Smooth muscle cell (in vitro differentiated cells): ENCODE results near the gene ZC3H18. TPM values are rescaled to one million over a fixed set of nuclear protein-coding genes. Genes with fewer than 3 reads are reported as not detected.

ENCODE experiments used
- DNase-seq: peaks from one replicate; lab custom pipeline; 2025; ENCODE audit not compliant: unreplicated experiment; lab: John Stamatoyannopoulos, UW
- H2AFZ ChIP-seq: fragments of 200-600 bp; sonication (generic); 2 replicates; pipeline ENCODE4 v1.6.0; 2016; ENCODE audit warnings: antibody characterized with exemption, low read depth, mild to moderate bottlenecking
- H3F3A ChIP-seq: fragments of 200-600 bp; sonication (generic); 2 replicates; pipeline ENCODE4 v1.6.0; 2017; ENCODE audit warnings: antibody characterized with exemption, low read depth
- H3K27ac ChIP-seq: fragments of 200-600 bp; sonication (generic); 2 replicates; pipeline ENCODE4 v1.5.1; 2016; ENCODE audit warnings: low read depth, mild to moderate bottlenecking
- H3K27me3 ChIP-seq: fragments of 200-600 bp; sonication (generic); 2 replicates; pipeline ENCODE4 v1.6.1; 2016; ENCODE audit warnings: low read depth, mild to moderate bottlenecking
- H3K36me3 ChIP-seq: fragments of 200-600 bp; sonication (generic); 2 replicates; pipeline ENCODE4 v1.5.1; 2016; ENCODE audit warnings: low read depth
- H3K4me1 ChIP-seq: fragments of 200-600 bp; sonication (generic); 2 replicates; pipeline ENCODE4 v1.5.1; 2016; ENCODE audit warnings: low read depth
- H3K4me2 ChIP-seq: fragments of 200-600 bp; sonication (generic); 2 replicates; pipeline ENCODE4 v1.6.0; 2016; ENCODE audit warnings: mild to moderate bottlenecking
- H3K4me3 ChIP-seq: fragments of 200-600 bp; sonication (generic); 2 replicates; pipeline ENCODE4 v1.5.1; 2016; ENCODE audit warnings: mild to moderate bottlenecking
- H3K79me2 ChIP-seq: fragments of 200-600 bp; sonication (generic); 2 replicates; pipeline ENCODE4 v1.6.0; 2016; ENCODE audit warnings: low read depth, mild to moderate bottlenecking
- H3K9ac ChIP-seq: fragments of 200-600 bp; sonication (generic); 2 replicates; pipeline ENCODE4 v1.6.0; 2016; ENCODE audit warnings: low read depth
- H3K9me3 ChIP-seq: fragments of 200-600 bp; sonication (generic); replicated peaks from 2 replicates; pipeline ENCODE4 v1.5.1; 2016; ENCODE audit warnings: low read depth
- H4K20me1 ChIP-seq: fragments of 200-600 bp; sonication (generic); 2 replicates; pipeline ENCODE4 v1.6.0; 2016; ENCODE audit warnings: low read depth
- WGBS: methylation state at CpG from one replicate; pipeline ENCODE4 v1.1.7; 2016; ENCODE audit warnings: low lambda C conversion rate; 5-methylcytosine and 5-hydroxymethylcytosine counted together
- polyA plus RNA-seq: library from polyadenylated mRNA; unstranded; fragments of >200 nt; fragmentation: Nextera tagmentation; extraction: Ambion mirVana; gene quantifications from 2 replicates; pipeline ENCODE4 v1.2.1, GENCODE V29; 2016
- total RNA-seq: library from RNA; depleted of rRNA; stranded (reverse); fragments of >200 nt; gene quantifications from 2 replicates; pipeline ENCODE4 v1.2.3, GENCODE V29; 2014
- TF ChIP-seq, protein P1 (sequence below): fragments of 200-600 bp; sonication (generic); IDR thresholded peaks from 2 replicates; pipeline ENCODE4 v1.5.1; 2017; ENCODE audit warnings: borderline replicate concordance, mild to moderate bottlenecking, antibody characterized with exemption; ENCODE audit not compliant: insufficient read depth, poor library complexity, severe bottlenecking

The ZC3H18 gene
- total and polyA plus RNA-seq, 2 experiments from 2014 or later = 14.6 to 30.4 TPM

DNA sequence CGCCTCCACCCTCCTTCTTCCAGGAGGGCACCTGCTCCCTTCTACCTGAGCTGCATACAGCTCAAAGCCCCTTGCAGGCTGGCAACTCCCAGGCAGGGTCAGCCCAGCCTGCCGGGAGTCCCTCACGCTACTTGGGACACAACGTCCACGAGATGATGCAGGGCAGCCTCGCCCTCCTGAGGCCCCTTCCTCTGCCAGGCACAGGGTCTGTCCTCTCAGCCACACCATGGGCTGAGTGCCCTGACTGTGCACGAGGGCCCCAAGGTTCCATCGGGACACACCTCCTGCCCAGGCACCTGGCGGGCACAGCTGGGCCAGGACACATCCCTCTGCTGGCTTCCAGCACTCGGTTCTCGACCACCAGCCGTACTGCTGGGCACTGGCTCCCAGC lies 30.9 kb upstream of the ZC3H18 start:
- TF ChIP-seq, protein P1, sequence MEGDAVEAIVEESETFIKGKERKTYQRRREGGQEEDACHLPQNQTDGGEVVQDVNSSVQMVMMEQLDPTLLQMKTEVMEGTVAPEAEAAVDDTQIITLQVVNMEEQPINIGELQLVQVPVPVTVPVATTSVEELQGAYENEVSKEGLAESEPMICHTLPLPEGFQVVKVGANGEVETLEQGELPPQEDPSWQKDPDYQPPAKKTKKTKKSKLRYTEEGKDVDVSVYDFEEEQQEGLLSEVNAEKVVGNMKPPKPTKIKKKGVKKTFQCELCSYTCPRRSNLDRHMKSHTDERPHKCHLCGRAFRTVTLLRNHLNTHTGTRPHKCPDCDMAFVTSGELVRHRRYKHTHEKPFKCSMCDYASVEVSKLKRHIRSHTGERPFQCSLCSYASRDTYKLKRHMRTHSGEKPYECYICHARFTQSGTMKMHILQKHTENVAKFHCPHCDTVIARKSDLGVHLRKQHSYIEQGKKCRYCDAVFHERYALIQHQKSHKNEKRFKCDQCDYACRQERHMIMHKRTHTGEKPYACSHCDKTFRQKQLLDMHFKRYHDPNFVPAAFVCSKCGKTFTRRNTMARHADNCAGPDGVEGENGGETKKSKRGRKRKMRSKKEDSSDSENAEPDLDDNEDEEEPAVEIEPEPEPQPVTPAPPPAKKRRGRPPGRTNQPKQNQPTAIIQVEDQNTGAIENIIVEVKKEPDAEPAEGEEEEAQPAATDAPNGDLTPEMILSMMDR = no peak
- H3K4me1 ChIP-seq = peaks cover 5% of the 10 kb centered on the region
- H3K79me2 ChIP-seq = no peaks in the 10 kb centered on the region
- peaks cover 12% of the 10 kb centered on the region for H4K20me1 ChIP-seq
- H3F3A ChIP-seq = no peaks in the 10 kb centered on the region
- DNase-seq = no peak
- H3K27me3 ChIP-seq = peaks cover 8% of the 10 kb centered on the region
- H3K9ac ChIP-seq = no peak overlapping the region
- H3K9me3 ChIP-seq = peaks cover 4% of the 10 kb centered on the region
- no peak overlapping the region for H2AFZ ChIP-seq
- H3K36me3 ChIP-seq = no peaks in the 10 kb centered on the region
- no peak overlapping the region for H3K27ac ChIP-seq
- H3K4me3 ChIP-seq = no peak overlapping the region
- WGBS = 86% methylated on average over 12 of the region's 12 CpGs
- H3K4me2 ChIP-seq = no peak overlapping the region

DNA sequence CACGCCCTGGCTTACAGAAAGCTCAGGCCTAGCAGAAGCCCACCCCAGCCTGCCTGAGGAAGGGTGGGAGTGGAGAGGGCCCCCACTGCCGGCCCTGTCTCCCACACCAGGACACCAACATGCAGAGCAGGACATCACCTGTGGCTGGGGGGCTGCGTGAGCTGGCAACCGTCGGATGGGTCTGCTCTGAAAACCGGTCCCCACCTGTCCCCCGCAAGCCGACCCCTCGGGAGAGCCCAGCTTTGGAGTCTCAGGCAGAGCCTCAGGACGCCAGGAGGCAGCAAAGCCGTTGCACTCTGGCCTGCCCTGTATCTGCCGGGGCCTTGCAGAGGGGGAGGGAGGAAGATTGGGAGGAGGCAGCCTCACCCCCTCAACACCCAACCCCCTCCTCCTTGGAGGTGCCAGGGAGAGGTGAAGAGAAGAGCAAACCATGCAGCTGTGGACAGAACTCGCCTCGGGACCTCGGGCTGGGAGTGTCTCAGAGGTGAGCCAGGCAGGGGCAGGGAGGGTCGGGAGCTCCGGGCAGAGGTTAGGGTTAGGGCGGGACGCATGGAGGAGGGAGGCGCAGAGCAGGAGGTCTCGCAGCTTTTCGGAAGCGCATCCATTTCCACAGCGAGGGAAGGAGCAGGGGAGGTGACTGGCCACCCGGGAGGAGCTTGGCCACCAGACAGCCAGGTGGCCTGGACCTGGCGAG lies 30.4 kb upstream of the ZC3H18 start:
- TF ChIP-seq, protein P1 = no peak
- Histone ChIP-seq H3K27me3 (peaks cover 8% of the 10 kb centered on the region), H3K9ac (no peak overlapping the region), H3K4me3 (no peak overlapping the region), H3K4me2 (no peak overlapping the region), H3K9me3 (peaks cover 8% of the 10 kb centered on the region), H3K27ac (no peak overlapping the region), H4K20me1 (peaks cover 11% of the 10 kb centered on the region), H3F3A (no peaks in the 10 kb centered on the region), H2AFZ (no peak overlapping the region), H3K36me3 (no peaks in the 10 kb centered on the region), H3K79me2 (no peaks in the 10 kb centered on the region), H3K4me1 (peaks cover 5% of the 10 kb centered on the region)
- DNase-seq = no peak
- WGBS = 76% methylated on average over 26 of the region's 26 CpGs

DNA sequence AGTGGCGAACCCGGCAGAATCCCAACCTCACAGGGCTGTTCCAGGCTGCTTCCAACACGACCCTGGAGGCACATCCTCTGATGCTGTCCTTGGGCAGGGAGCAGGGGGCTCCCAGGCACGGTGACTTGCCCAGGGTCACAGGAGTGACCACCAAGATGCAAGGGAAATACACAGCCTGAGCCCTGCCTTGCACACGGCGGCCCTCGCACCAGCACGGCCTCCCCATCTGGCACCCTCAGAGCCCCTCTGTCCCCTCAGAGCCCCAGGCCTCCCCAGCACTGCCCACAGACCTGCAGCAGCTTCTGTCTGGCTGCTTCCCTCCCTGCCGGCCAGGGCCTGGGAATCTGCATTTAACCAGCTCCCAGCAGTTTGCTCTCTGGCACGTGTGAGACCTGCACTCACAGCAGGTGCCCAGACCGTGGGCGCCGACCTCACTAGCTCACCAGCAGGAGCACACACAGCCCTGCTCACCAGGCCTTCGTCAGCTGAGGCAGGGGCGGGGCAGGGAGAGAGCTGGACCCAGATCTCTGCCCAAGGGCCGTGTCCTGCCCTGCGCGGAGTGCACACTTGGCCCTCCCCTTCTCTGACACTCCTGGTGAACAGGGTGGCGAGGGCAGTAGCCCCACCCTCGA lies 29.7 kb upstream of the ZC3H18 start:
- Histone ChIP-seq H2AFZ (no peak overlapping the region), H3K4me1 (no peaks in the 10 kb centered on the region), H3K27ac (no peak overlapping the region), H3K9ac (no peak overlapping the region), H3K4me3 (no peak overlapping the region), H3K79me2 (no peaks in the 10 kb centered on the region), H3K36me3 (no peaks in the 10 kb centered on the region), H3K4me2 (no peak overlapping the region), H3F3A (no peaks in the 10 kb centered on the region), H3K27me3 (peaks cover 8% of the 10 kb centered on the region), H4K20me1 (peaks cover 5% of the 10 kb centered on the region), H3K9me3 (peaks cover 8% of the 10 kb centered on the region)
- no peak for DNase-seq
- TF ChIP-seq, protein P1 = no peak
- WGBS = 83% methylated on average over 16 of the region's 20 CpGs
